Measurements from ENCODE around the gene MCCD1. TPM values are rescaled to one million over a fixed set of nuclear protein-coding genes. Genes with fewer than 3 reads are reported as not detected.

Gene MCCD1
- total and polyA plus RNA-seq, 4 donors, result not detected

DNA sequence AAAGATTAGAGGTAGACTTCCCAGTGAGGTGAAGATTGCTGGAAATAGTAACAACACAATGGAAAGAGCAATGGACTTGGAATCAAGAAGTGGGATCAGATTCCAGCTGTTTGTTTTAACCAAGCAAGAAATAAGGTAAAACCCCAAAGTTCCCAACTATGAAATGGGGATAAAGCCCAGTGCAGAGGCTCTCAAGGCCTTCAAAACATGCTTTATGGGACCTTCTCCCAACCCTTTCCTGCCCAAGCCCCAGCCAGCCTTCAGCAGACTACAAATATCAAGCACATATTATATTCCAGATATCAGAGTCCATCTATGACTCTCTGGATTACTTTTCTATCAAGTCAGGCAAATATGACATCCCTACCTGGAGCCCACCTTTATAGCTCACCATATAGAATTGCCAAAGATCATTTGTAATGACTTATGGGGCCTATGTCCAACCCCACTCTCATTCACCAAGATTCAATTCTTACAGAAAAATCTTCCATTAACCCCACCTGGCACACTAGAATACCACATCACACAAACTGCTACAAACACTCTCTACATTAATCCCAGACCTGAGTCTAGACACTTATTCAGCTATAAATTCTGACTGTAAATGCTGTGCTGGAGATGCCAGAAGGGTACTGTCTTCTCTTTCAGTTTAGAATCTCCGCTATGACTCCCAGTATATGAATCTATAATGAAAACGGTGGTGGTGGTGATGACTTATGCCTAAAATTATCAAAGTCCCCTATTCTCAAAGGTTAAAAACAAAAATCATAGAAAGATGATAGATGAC, 7.0 kb downstream of the MCCD1 start:
- ATAC-seq (ENCODE audit: insufficient read depth, low FRiP score) (no peak), DNase-seq (no peak)
- peaks cover 52 to 76% (median 65%) of the 10 kb centered on the region in 4 donors for H3K36me3 ChIP-seq (ENCODE audit: control insufficient read depth in 4 of 4, insufficient read depth in 4 of 4, low read length in 4 of 4)

DNA sequence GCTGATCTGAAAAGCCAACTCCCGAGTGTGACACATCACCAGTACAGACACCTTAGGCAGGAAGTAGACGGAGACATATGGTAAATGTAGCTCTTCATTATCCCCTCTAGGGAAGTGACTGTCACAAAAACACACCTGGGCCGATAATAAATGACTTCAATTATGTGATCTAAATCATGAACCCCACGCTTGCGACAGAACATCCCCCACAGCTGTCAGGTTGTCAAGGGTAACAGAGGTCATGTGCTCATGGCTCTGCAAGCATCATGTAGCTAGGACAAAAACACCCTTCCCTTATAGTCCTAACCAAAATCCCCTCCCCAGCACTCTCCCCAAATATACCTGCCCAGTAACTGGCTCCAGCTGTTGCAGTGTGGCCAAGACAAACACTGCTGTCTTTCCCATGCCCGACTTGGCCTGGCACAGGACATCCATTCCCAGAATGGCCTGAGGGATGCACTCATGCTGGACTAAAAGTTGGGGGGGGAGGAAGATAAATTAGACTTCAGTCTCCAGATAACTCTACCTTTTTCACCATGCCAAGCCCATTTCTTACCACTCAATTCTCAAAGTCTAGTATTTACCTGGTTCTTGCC, 10.1 kb downstream of the MCCD1 start:
- peaks cover 9 to 25% (median 15%) of the 10 kb centered on the region in 5 donors for H3K4me1 ChIP-seq (ENCODE audit: control insufficient read depth in 5 of 5, insufficient read depth in 5 of 5, low read length in 5 of 5)
- 65 to 71% methylated on average over 6 of the region's 6 CpGs for WGBS, 2 donors

More for the DNA sequence above, 7.0 kb downstream of the MCCD1 start:
- 38 to 40% methylated on average over 2 of the region's 2 CpGs for WGBS, 2 donors
- Histone ChIP-seq H3K4me3 (no peak overlapping the region), H3K9me3 (ENCODE audit: control insufficient read depth in 4 of 4, insufficient read depth in 3 of 4, low read length in 3 of 4) (no peaks in the 10 kb centered on the region), H3K27me3 (ENCODE audit: control insufficient read depth in 3 of 3, insufficient read depth in 3 of 3, low read length in 2 of 3) (no peaks in the 10 kb centered on the region), H3K27ac (ENCODE audit: low read depth in 1 of 2, low read length in 1 of 2) (no peak overlapping the region), H3K4me1 (ENCODE audit: control insufficient read depth in 5 of 5, insufficient read depth in 5 of 5, low read length in 5 of 5) (peaks cover 9 to 20% (median 15%) of the 10 kb centered on the region in 5 donors), H3K9ac (ENCODE audit: insufficient read depth in 1 of 2, low read length in 2 of 2) (no peak overlapping the region)
- TF ChIP-seq, protein P1, sequence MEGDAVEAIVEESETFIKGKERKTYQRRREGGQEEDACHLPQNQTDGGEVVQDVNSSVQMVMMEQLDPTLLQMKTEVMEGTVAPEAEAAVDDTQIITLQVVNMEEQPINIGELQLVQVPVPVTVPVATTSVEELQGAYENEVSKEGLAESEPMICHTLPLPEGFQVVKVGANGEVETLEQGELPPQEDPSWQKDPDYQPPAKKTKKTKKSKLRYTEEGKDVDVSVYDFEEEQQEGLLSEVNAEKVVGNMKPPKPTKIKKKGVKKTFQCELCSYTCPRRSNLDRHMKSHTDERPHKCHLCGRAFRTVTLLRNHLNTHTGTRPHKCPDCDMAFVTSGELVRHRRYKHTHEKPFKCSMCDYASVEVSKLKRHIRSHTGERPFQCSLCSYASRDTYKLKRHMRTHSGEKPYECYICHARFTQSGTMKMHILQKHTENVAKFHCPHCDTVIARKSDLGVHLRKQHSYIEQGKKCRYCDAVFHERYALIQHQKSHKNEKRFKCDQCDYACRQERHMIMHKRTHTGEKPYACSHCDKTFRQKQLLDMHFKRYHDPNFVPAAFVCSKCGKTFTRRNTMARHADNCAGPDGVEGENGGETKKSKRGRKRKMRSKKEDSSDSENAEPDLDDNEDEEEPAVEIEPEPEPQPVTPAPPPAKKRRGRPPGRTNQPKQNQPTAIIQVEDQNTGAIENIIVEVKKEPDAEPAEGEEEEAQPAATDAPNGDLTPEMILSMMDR (IDR thresholded peaks at IDR 0.05; ENCODE audit: control extremely low read depth, extremely low read depth), result no peak

DNA sequence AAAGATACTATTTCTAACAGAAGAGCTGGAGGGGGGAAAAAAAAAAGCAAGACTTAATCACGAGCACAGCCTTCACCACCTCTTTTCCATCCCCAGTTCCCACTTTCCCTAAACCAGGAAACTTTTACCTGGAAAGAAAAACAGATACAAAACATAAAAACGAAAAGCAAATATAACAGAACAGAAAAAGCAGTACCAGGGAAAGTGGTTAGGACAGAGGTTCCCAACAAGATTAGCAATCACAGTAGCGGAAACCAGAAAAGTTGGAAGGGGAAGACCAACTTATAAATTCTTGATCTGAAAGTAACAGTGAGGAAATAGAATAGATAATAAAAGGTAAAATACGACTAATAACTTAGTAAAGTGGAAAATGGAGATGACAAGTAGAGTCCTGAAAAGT, 11.9 kb downstream of the MCCD1 start:
- Histone ChIP-seq H3K4me3 (peak overlapping the region; percentile 88), H3K27me3 (ENCODE audit: control insufficient read depth in 3 of 3, insufficient read depth in 3 of 3, low read length in 2 of 3) (no peaks in the 10 kb centered on the region), H3K9ac (ENCODE audit: insufficient read depth in 1 of 2, low read length in 2 of 2) (peak overlapping the region; percentile 100), H3K4me1 (ENCODE audit: control insufficient read depth in 5 of 5, insufficient read depth in 5 of 5, low read length in 5 of 5) (peaks cover 9 to 25% (median 15%) of the 10 kb centered on the region in 5 donors), H3K9me3 (ENCODE audit: control insufficient read depth in 4 of 4, insufficient read depth in 3 of 4, low read length in 3 of 4) (no peaks in the 10 kb centered on the region), H3K36me3 (ENCODE audit: control insufficient read depth in 4 of 4, insufficient read depth in 4 of 4, low read length in 4 of 4) (peaks cover 18 to 44% (median 32%) of the 10 kb centered on the region in 4 donors), H3K27ac (ENCODE audit: low read depth in 1 of 2, low read length in 1 of 2) (peak overlapping the region in 1 of 2 donors; percentile 89)
- DNase-seq, result no peak
- TF ChIP-seq, protein P1 (IDR thresholded peaks at IDR 0.05; ENCODE audit: control extremely low read depth, extremely low read depth), result no peak
- no peak for ATAC-seq (ENCODE audit: insufficient read depth, low FRiP score)
- WGBS, 2 donors, result 18 to 22% methylated on average over 4 of the region's 4 CpGs

More for the DNA sequence above, 10.1 kb downstream of the MCCD1 start:
- DNase-seq (no peak), ATAC-seq (ENCODE audit: insufficient read depth, low FRiP score) (no peak)
- H3K4me3 ChIP-seq, result no peak overlapping the region
- peak overlapping the region in 1 of 2 donors; percentile 100 for H3K9ac ChIP-seq (ENCODE audit: insufficient read depth in 1 of 2, low read length in 2 of 2)
- peaks cover 24 to 59% (median 47%) of the 10 kb centered on the region in 4 donors for H3K36me3 ChIP-seq (ENCODE audit: control insufficient read depth in 4 of 4, insufficient read depth in 4 of 4, low read length in 4 of 4)
- TF ChIP-seq, protein P1 (IDR thresholded peaks at IDR 0.05; ENCODE audit: control extremely low read depth, extremely low read depth), result no peak
- H3K27ac ChIP-seq (ENCODE audit: low read depth in 1 of 2, low read length in 1 of 2), result no peak overlapping the region
- no peaks in the 10 kb centered on the region for H3K9me3 ChIP-seq (ENCODE audit: control insufficient read depth in 4 of 4, insufficient read depth in 3 of 4, low read length in 3 of 4)
- no peaks in the 10 kb centered on the region for H3K27me3 ChIP-seq (ENCODE audit: control insufficient read depth in 3 of 3, insufficient read depth in 3 of 3, low read length in 2 of 3)

Data from lung (tissue), 12 donors.